ENCODE data around the gene HS6ST3.

GRCh38 chr13:96792736-96793403 lies 703.0 kb downstream of the HS6ST3 start:
- TF ChIP-seq CTCF (IDR thresholded peaks at IDR 0.05; ENCODE audit: low read depth, low read length, poor library complexity, severe bottlenecking) (no peak), EZH2phosphoT487 (IDR thresholded peaks at IDR 0.05; ENCODE audit: borderline replicate concordance, low read length) (no peak)

All from DOHH2 (cell line).